Sigmoid colon (tissue), 7 donors: ENCODE measurements around the gene METTL24. TPM values are rescaled to one million over a fixed set of nuclear protein-coding genes. Genes with fewer than 3 reads are reported as not detected.
"Not testable (repeated sequence)": the region's sequence is repeated elsewhere in the genome, so short reads cannot be mapped to it uniquely, and the experiment has no call there.

Experiments
- DNase-seq: peaks from one replicate; pipeline ENCODE4 v3.0.0-alpha.2; 2019
- H3K27ac ChIP-seq, 4 donors: fragments of 200-600 bp; sonication (generic); one replicate each; pipeline ENCODE4 v1.5.1; 2016 to 2019; ENCODE audit warnings: mild to moderate bottlenecking in 1 of 4
- H3K27me3 ChIP-seq, 3 donors: fragments of 200-600 bp; sonication (generic); one replicate each; pipeline ENCODE4 v1.5.1; 2019; ENCODE audit warnings: mild to moderate bottlenecking in 1 of 3
- H3K36me3 ChIP-seq, 4 donors: fragments of 200-600 bp; sonication (generic); one replicate each; pipeline ENCODE4 v1.5.1; 2016 to 2019
- H3K4me1 ChIP-seq, 4 donors: fragments of 200-600 bp; sonication (generic); one replicate each; pipeline ENCODE4 v1.5.1; 2017 to 2019
- H3K4me3 ChIP-seq, 4 donors: fragments of 200-600 bp; sonication (generic); one replicate each; pipeline ENCODE4 v1.5.1; 2017 to 2019; ENCODE audit warnings: mild to moderate bottlenecking in 2 of 4, moderate library complexity in 1 of 4
- H3K9me3 ChIP-seq, 4 donors: fragments of 200-600 bp in 3 of 4; sonication (generic) in 3 of 4; one replicate each; pipeline versions ENCODE4 v1.5.1 to v1.6.1; 2013 to 2019
- EP300 ChIP-seq, 4 donors: sonication (generic); formaldehyde crosslinking; IDR thresholded peaks; one replicate each; pipeline ENCODE4 v1.6.1; 2017; ENCODE audit warnings: antibody characterized with exemption in 4 of 4
- POLR2A ChIP-seq, 2 donors: fragments of 450-650 bp; IDR thresholded peaks; one replicate each; pipeline ENCODE4 v1.6.1; 2016; ENCODE audit warnings: antibody characterized with exemption in 2 of 2, mild to moderate bottlenecking in 2 of 2, moderate library complexity in 2 of 2
- POLR2AphosphoS5 ChIP-seq, 4 donors: sonication (generic); formaldehyde crosslinking; IDR thresholded peaks; one replicate each; pipeline ENCODE4 v1.6.1; 2017; ENCODE audit warnings: antibody characterized with exemption in 4 of 4
- WGBS, 2 donors: extraction: QIAGEN DNeasy Blood & Tissue Kit; methylation state at CpG; one replicate each; pipeline ENCODE4 v1.1.7; 2013; 5-methylcytosine and 5-hydroxymethylcytosine counted together
- intact Hi-C: fragments of 100-400 bp; cut with DNase I; formaldehyde crosslinking; loops from one replicate; pipeline ENCODE4 v1.15.1; 2023
- polyA plus RNA-seq, 3 donors: library from polyadenylated mRNA; stranded (reverse); fragments of 200-250 nt; gene quantifications; one replicate each; pipeline ENCODE4 v1.2.3, GENCODE V29; 2013
- total RNA-seq, 4 donors: library from RNA; depleted of rRNA; stranded (reverse); fragments of >200 nt; gene quantifications; one replicate each; pipeline ENCODE4 v1.1.0, GENCODE V29; 2016
- TF ChIP-seq, protein P1 (sequence below), 4 experiments: fragments of 450-650 bp in 3 of 4; fragments of 200-600 bp in 1 of 4; IDR thresholded peaks; one replicate each; pipeline ENCODE4 v1.5.1; 2016 to 2019; ENCODE audit warnings: antibody characterized with exemption in 4 of 4, mild to moderate bottlenecking in 3 of 4, moderate library complexity in 2 of 4
- donor health status: healthy with polysubstance abuse.
- donor health status: Bipolar disorder and iron deficiency.
- donor health status: healthy.

Gene METTL24
- total and polyA plus RNA-seq, 7 donors: 0.76 to 41.3 (median 38.8) TPM; not detected in 2

DNA sequence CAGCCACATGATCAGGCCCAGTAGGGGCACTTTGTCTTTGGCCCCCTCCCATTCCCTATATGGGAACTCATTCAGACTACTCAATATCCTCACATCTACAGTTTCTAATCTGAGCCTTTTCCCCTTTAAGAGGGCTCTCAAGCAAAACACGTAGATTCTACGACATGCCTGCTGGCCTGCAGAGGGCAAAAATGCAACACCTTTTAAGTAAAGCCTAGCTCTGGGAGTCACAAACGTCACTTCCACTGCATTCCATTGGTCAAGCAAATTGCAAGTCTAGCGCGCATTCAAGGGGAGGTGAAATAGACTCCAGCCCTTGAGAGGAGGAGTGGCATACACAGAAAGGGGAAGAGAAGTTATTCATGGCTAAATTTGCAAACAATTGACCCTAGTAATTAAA is 107.3 kb downstream of the METTL24 start:
- Histone ChIP-seq H3K4me1 (no peaks in the 10 kb centered on the region), H3K4me3 (no peak overlapping the region), H3K27me3 (no peaks in the 10 kb centered on the region), H3K9me3 (no peaks in the 10 kb centered on the region), H3K27ac (no peak overlapping the region), H3K36me3 (peaks cover 0 to 2% (median under 1%) of the 10 kb centered on the region in 4 donors)
- intact Hi-C loops: no loop called here
- 58 to 77% methylated on average over 5 of the region's 5 CpGs for WGBS, 2 donors
- TF ChIP-seq POLR2AphosphoS5 (IDR thresholded peaks at IDR 0.05): no peak
- no peak for TF ChIP-seq POLR2A (IDR thresholded peaks at IDR 0.05)
- TF ChIP-seq EP300 (IDR thresholded peaks at IDR 0.05): no peak
- TF ChIP-seq, protein P1, sequence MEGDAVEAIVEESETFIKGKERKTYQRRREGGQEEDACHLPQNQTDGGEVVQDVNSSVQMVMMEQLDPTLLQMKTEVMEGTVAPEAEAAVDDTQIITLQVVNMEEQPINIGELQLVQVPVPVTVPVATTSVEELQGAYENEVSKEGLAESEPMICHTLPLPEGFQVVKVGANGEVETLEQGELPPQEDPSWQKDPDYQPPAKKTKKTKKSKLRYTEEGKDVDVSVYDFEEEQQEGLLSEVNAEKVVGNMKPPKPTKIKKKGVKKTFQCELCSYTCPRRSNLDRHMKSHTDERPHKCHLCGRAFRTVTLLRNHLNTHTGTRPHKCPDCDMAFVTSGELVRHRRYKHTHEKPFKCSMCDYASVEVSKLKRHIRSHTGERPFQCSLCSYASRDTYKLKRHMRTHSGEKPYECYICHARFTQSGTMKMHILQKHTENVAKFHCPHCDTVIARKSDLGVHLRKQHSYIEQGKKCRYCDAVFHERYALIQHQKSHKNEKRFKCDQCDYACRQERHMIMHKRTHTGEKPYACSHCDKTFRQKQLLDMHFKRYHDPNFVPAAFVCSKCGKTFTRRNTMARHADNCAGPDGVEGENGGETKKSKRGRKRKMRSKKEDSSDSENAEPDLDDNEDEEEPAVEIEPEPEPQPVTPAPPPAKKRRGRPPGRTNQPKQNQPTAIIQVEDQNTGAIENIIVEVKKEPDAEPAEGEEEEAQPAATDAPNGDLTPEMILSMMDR (IDR thresholded peaks at IDR 0.05): no peak
- no peak for DNase-seq

DNA sequence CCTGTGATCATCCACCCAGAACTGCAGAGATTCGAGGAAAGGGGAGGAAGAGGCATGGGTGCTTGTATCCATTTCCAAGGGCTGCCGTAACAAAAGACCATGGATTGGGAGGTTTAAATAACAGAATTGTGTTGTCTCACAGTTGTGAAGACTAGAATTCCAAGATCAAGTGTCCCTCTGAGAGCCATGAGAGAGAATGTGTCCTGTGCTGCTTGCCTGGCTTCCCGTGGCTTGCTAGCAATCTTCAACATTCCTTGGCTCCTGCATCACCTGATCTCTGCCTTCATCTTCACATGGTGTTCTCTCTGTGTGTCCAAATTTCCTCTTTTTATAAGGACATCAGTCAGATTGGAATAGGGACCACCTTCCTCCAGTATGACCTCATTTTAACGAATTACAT is 108.1 kb downstream of the METTL24 start:
- DNase-seq: no peak
- H3K9me3 ChIP-seq: no peaks in the 10 kb centered on the region
- no peak overlapping the region for H3K27ac ChIP-seq
- TF ChIP-seq POLR2A (IDR thresholded peaks at IDR 0.05): no peak
- no peak for TF ChIP-seq POLR2AphosphoS5 (IDR thresholded peaks at IDR 0.05)
- TF ChIP-seq, protein P1 (IDR thresholded peaks at IDR 0.05): no peak
- WGBS, 2 donors: 74 to 87% methylated on average over 4 of the region's 4 CpGs
- H3K4me1 ChIP-seq: no peaks in the 10 kb centered on the region
- H3K4me3 ChIP-seq: no peak overlapping the region
- H3K27me3 ChIP-seq: no peaks in the 10 kb centered on the region
- intact Hi-C loops: no loop called here
- H3K36me3 ChIP-seq: peaks cover 0 to 10% (median 6%) of the 10 kb centered on the region in 4 donors

DNA sequence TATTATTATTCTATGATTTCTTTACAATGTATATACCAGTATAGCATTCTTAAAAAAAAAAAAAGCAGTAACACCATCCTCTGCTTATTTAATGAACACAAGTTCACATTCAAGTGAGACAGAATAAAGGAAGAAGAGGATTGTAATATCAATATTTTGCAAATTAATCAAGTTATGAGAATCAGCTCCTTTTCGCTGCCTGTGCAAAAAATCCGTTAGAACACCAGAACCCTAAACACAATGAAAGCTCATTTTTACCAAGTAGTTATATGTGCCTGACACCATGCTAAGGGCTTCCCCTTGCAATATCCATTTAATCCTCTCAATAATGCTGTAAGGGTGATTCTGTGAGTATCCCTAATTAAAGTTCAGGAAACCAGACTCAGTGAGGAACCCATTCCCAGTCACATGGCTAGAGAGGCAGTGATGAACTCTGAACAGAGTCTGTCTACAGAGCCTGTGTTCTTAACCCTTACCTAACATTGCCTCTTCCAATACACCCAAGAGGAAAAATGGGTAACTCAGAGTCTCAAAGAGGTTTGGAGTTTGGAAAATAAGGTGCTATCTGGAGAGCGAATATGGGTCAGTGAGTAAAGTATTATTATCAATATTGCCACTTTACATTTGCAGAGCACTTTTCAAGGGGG is 111.1 kb downstream of the METTL24 start:
- DNase-seq: no peak
- TF ChIP-seq POLR2AphosphoS5 (IDR thresholded peaks at IDR 0.05): no peak
- TF ChIP-seq POLR2A (IDR thresholded peaks at IDR 0.05): no peak
- TF ChIP-seq, protein P1 (IDR thresholded peaks at IDR 0.05): no peak
- TF ChIP-seq EP300 (IDR thresholded peaks at IDR 0.05): no peak
- H3K36me3 ChIP-seq: peaks cover 0 to 23% (median 7%) of the 10 kb centered on the region in 4 donors
- no peaks in the 10 kb centered on the region for H3K4me1 ChIP-seq
- H3K27me3 ChIP-seq: no peaks in the 10 kb centered on the region
- WGBS, 2 donors: 93 to 95% methylated on average over 3 of the region's 3 CpGs
- intact Hi-C loops: no loop called here
- H3K27ac ChIP-seq: no peak overlapping the region
- H3K9me3 ChIP-seq: no peaks in the 10 kb centered on the region
- H3K4me3 ChIP-seq: no peak overlapping the region

DNA sequence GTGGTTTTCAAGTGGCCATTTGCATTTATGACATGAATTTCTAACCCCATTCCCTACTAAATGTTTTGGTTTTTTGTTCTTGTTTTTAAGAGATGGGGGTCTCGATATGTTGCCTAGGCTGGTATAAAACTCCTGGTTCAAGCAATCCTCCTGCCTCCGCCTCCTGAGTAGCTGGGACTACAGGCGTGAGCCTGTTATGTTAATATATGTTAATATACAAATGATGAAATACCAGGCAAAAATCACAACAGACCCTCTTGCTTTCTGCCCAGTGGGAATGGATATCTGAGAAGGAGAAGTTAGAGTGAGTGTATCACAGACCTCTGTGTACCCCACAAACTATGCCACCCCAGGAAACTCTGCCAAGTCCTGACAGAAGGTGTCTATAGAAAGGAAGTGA is 111.8 kb downstream of the METTL24 start:
- intact Hi-C loops: no loop called here
- WGBS, 2 donors: 96 to 97% methylated on average over 3 of the region's 3 CpGs

DNA sequence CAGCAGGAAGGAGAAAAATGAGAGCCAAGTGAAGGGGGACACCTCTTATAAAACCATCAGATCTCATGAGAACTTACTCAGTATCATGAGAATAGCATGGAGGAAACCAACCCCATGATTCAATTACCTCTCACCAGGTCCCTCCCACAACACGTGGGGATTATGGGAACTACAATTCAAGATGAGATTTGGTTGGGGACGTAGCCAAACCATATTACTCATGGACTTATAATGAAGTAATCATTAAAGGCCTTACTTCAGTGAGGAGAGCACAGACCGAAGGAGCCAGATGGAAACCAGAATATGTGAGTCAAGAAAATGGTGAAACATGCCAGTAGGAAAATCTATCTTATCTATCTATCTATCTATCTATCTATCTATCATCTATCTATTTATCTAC is 113.5 kb downstream of the METTL24 start:
- H3K4me1 ChIP-seq, H3K9me3 ChIP-seq, H3K27me3 ChIP-seq, intact Hi-C loops, H3K27ac ChIP-seq, H3K4me3 ChIP-seq, DNase-seq: not testable (repeated sequence)
- WGBS, 2 donors: 89 to 93% methylated on average over 3 of the region's 3 CpGs
- peaks cover 0 to 23% (median 7%) of the 10 kb centered on the region in 4 donors for H3K36me3 ChIP-seq

More for the DNA sequence above, 111.8 kb downstream of the METTL24 start:
- Histone ChIP-seq H3K27me3 (no peaks in the 10 kb centered on the region), H3K4me3 (no peak overlapping the region), H3K27ac (no peak overlapping the region), H3K4me1 (no peaks in the 10 kb centered on the region), H3K9me3 (no peaks in the 10 kb centered on the region), H3K36me3 (peaks cover 0 to 23% (median 7%) of the 10 kb centered on the region in 4 donors)
- TF ChIP-seq EP300 (IDR thresholded peaks at IDR 0.05) (no peak), POLR2A (IDR thresholded peaks at IDR 0.05) (no peak), POLR2AphosphoS5 (IDR thresholded peaks at IDR 0.05) (no peak)
- TF ChIP-seq, protein P1 (IDR thresholded peaks at IDR 0.05): no peak
- DNase-seq: no peak
